Measurements from ENCODE around the gene NF1.

Gene NF1

GRCh38 chr17:31388770-31389656 lies 294.2 kb downstream of the NF1 start:
- DNase-seq = peak; percentile 36 to 73

DNA sequence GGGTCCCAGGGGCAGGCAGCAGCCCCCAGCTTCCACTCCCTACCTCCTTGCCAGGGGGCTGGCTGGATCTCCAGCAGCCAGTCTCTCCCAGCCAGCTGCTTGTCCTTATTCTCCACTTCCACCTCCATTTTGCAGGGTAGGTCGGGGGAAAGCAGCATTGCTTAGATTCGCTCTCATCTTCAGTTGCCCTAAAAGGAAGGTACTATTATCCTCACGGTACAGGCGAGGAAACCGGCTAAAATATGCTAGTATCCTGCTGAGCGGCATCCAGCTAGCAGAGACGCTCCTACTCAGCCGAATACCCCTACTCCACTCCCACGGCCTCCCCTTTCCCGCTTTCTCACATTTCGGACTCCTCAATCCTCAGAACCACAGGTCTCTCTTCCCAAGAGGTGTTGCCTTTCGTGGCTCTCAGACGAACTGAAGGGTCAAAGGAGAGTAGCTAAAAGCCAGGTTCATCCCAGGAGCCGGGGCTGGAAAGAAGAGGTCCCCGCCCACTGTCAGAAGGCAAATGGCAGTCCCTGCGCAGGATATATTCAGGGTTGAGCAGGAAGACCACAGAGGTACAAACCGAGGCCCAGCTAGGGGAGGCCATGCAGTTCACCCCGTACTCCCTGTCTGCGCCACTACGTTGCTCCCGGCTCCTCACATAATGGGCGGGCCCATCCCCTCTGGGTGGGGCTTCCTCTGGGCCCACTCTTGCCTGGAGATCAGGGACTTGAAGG lies 295.0 kb downstream of the NF1 start:
- no peak for DNase-seq

GRCh38 chr17:31390426-31390747 lies 295.6 kb downstream of the NF1 start:
- DNase-seq = no peak

GRCh38 chr17:31390748-31391495 lies 296.1 kb downstream of the NF1 start:
- DNase-seq = peak in 1 of 2 experiments; percentile 26

- peak in 1 of 2 experiments; percentile 58 for DNase-seq
Measured at GRCh38 chr17:31391496-31391949, 296.7 kb downstream of the NF1 start, which contains the start of gene RAB11FIP4. Gene RAB11FIP4 (plus strand): TSS chr17:31391675. CDS start chr17:31391853, 178 bp downstream.

DNA sequence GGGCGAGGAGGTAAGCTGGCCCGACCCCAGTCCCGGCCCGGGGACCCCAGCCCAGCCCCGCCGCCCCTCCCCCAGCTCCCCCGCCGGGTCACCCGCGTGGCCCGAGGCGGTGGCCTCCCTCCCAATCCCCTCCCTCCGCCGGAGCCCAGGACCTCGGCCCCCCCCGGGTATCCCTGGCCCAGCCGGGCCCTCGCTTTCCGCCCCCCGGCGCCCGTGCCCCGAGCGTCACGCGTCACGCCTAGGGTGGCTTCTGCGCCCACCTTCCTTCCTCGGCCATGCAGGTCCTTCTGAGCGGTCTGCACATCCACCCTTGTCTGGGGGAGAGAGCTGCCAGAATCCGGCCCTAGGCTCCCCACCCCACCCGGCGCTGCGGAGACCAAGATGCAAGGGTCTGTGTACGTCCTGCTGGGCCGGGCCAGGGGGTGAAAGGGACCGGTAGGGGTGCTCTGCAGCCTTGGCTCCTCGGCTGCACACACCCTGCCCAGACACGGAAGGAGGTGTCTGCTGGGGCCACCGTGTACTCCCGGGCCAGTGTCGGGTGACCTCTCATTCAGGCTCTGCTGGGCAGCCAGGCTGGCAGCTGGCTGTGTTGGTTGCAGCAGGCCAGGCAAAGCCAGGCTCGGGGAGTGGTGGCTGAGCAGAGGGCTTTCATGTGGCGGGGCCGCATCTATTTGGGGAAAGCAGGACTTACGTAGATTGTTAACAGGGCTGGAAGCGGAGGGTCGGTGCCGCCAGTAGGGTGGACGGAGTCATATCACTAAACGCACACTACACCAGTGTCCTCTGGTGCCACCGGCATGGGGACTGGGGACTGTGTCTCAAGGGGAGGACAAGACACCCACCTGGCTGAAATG lies 297.5 kb downstream of the NF1 start:
- peak; percentile 44 to 58 for DNase-seq

GRCh38 chr17:31392856-31393748 lies 298.3 kb downstream of the NF1 start:
- no peak for DNase-seq

DNA sequence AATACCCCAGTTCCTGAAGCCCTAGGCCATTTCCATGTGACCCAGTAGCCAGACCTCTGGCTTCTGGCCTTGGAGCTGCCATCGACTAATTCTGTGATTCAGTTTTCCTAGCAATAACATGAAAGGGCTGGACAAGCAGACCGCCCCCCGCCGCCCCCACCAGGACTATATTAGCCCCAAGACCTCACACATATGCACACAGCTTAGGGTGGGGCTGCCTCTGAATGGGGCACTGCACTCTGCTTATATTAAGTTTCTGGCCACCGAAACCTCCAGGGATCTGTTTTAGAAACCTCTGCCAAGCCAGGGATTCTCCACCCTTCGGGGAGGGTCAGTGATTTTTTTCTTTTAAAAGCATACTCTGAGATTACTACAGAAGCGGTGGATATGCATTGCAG lies 299.0 kb downstream of the NF1 start:
- no peak for DNase-seq

DNA sequence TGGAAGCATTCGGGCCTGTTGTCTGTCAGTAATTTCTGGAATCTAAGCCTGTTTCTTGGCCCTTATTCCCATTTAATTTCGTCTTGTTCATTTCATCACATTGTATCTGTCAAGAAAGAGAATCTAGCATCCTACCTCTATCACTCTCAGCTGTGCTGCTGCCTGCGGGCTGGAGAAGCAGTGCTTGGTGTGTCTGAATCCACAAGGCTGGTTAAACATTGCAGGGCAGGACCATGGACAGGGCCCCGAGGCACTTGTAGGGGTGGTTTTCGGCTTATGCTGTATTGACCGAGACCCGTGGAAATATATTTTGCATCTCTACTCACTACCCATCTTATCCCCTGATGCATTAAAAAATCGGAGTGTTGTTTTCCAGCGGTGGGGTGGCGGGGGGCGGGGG lies 299.8 kb downstream of the NF1 start:
- no peak for DNase-seq

GRCh38 chr17:31397256-31397939 lies 302.6 kb downstream of the NF1 start:
- DNase-seq = no peak

GRCh38 chr17:31398381-31399311 lies 303.9 kb downstream of the NF1 start:
- DNase-seq = peak; percentile 21 to 75

- DNase-seq = no peak
Measured at GRCh38 chr17:31400481-31400950, 305.7 kb downstream of the NF1 start.

GRCh38 chr17:31401456-31402254 lies 306.9 kb downstream of the NF1 start:
- peak; percentile 71 to 89 for DNase-seq

DNA sequence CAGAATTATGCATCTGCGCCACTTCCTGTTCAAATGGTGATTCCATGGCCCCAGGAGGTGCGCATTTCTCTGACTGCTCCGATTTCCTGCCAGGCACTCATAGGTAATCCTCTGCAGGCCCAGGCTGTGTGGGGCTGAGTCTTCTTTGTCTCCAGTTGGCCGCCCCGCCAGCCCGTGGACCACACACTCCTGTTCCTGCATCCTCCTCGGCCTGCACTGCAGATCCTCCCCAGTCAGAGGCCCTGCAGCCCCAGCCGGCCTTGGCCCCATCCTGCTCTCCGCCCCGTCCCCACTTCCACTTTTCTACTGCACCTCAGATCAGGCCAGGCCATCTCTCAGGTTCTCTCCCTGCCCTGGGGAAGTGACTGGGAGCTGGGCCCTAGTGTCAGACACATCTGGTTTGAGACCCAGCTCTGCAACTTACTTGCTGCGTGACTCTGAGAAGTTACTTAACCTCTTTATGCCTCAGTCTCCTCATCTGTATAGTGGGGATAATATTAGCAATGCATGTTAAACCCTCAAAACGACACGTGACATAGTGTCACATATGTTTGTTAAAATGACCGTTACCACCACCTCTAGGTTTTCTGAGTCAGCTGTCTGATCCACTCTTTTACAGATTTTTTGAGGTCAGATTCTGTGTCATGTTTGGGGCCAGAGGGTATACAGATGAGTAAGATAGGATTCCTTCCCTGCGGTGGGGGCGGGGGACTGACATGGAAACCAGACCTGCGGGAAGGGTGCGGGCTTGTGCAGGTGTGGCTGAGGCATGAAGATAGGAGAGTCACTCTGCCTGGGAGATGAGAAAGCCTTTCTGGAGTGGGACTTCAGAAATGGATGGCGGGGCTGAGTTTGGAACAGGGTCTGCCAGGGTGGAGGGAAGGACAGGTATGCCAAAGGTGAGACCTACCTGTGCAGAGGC lies 309.5 kb downstream of the NF1 start:
- no peak for DNase-seq

DNA sequence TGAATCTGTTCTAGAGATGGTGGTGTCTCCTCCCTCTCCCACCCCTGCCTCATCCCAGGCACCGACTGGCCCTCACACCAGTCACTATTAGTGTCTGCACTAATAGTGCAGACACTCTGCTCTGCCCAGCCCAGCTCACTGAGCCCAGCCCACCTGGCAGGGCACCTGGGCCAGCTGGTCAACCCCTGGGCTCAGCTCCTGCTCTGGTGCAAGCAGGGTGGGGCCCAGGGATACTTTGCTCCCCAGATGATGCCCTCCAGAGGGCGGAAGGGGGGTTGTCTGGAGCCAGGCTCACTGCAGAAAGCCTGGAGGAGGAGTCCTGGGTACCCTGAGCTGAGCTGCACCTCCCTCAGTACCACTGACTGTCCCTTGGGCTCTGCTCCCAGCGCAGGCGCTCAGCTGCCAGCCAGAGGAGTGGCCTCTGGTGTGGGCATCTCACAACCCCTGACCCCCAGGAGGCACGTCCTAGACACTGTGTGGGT lies 311.2 kb downstream of the NF1 start:
- DNase-seq = peak in 1 of 2 experiments; percentile 61

DNA sequence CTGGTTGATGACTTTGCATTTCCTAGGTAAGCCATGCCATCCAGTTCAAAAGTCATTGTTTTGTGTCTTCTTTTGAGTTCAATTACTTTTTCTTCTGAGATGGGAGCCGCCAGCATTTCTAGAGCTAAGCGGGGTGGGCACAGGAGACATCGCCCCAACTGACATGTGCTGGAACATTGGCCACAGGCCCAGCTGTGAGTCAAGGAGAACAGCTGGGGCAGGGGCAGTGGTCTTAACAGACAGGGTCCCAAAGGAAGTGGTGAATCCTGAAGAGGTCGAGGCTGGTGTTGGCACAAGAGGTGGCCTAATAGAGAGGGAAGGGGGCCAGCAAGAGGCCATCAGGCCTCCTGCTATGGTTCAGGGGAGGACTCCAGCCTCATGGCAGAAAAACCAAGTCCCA lies 313.8 kb downstream of the NF1 start:
- DNase-seq = peak in 1 of 2 experiments; percentile 59

DNA sequence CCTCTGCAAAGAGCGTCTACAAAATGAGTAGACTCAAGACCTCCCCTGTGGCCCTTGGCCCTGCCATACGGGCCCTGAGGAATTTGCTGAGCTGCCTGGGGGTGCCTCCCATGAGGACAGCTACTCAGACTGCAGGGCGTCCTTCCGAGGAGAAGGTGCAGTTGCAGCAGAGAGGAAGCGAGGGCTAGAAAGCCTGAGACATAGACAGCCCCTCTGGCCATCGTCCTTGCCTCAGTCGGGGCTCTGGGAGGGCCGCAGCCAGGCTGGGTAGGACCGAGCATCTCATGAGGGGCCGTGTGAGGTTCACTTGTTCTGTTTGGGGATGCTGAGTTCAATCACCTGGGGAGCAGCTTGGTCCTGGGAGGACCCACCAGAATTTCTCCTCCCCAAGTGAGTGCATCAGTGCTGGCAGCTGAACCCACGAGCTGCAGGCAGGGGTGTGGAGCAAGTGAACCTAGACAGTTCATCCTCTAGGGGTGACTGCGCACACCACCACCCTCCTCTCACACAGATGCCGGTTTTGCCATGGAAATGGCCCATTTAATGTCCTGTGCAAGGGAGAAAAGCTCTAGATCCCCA lies 317.0 kb downstream of the NF1 start:
- DNase-seq = no peak

All from NCI-H524 (cell line).